OCI-LY7 (cell line): ENCODE data around the gene DND1. TPM values are rescaled to one million over a fixed set of nuclear protein-coding genes. Genes with fewer than 3 reads are reported as not detected.
"Not testable (repeated sequence)": the region's sequence is repeated elsewhere in the genome, so short reads cannot be mapped to it uniquely, and the experiment has no call there.

Source experiments
- BruUV-seq: library from RNA; stranded (reverse); fragments of 400-500 nt; replicated peaks from 2 replicates; lab custom pipeline; 2021; lab: Mats Ljungman, UMichigan
- CTCF ChIA-PET: fragments of 300-600 bp; sonication (Branson Sonifier 250); formaldehyde crosslinking; loops from one replicate; lab custom pipeline; 2022; ENCODE audit warnings: antibody characterized with exemption; ENCODE audit not compliant: unreplicated experiment; lab: Charles Lee
- POLR2A ChIA-PET: fragments of 300-600 bp; sonication (Branson Sonifier 250); formaldehyde crosslinking; loops from one replicate; lab custom pipeline; 2022; ENCODE audit warnings: antibody characterized with exemption; lab: Charles Lee
- DNase-seq: peaks from one replicate; pipeline ENCODE4 v3.0.0-alpha.2; 2015; ENCODE audit warnings: low spot score
- H2AFZ ChIP-seq: fragments of 200-600 bp; sonication (generic), shearing (Covaris generic); 2 replicates; pipeline ENCODE4 v1.6.1; 2014; ENCODE audit warnings: mild to moderate bottlenecking, antibody characterized with exemption, low read length, moderate library complexity
- H3K27ac ChIP-seq: fragments of 200-600 bp; sonication (generic); 2 replicates; pipeline ENCODE4 v1.5.1; 2014; ENCODE audit warnings: mixed run types, low read depth, mild to moderate bottlenecking, moderate library complexity, low read length, inconsistent platforms; ENCODE audit not compliant: poor library complexity, severe bottlenecking
- H3K36me3 ChIP-seq: fragments of 200-600 bp; sonication (generic); 2 replicates; pipeline ENCODE4 v1.6.1; 2014; ENCODE audit warnings: mild to moderate bottlenecking, antibody characterized with exemption, low read length, moderate library complexity, mixed read lengths; ENCODE audit not compliant: insufficient read depth
- H3K4me1 ChIP-seq: fragments of 200-600 bp; sonication (generic); 2 replicates; pipeline ENCODE4 v1.5.1; 2014; ENCODE audit warnings: mild to moderate bottlenecking, low read length; ENCODE audit not compliant: insufficient read depth, poor library complexity, severe bottlenecking
- H3K4me2 ChIP-seq: fragments of 200-600 bp; sonication (generic); 2 replicates; pipeline ENCODE4 v1.6.1; 2014; ENCODE audit warnings: mild to moderate bottlenecking, low read length
- H3K4me3 ChIP-seq: fragments of 200-600 bp; sonication (generic); 2 replicates; pipeline ENCODE4 v1.5.1; 2014; ENCODE audit warnings: mild to moderate bottlenecking, low read depth, low read length; ENCODE audit not compliant: poor library complexity, severe bottlenecking
- H3K79me2 ChIP-seq: fragments of 200-600 bp; sonication (generic); 2 replicates; pipeline ENCODE4 v1.6.1; 2016; ENCODE audit warnings: low read depth, mild to moderate bottlenecking, low read length, moderate library complexity, mixed read lengths; ENCODE audit not compliant: insufficient read depth
- H3K9me2 ChIP-seq: fragments of 200-600 bp; sonication (generic); 2 replicates; pipeline ENCODE4 v1.6.1; 2016; ENCODE audit warnings: mild to moderate bottlenecking, low read length, mixed read lengths; ENCODE audit not compliant: insufficient read depth
- H3K9me3 ChIP-seq: fragments of 200-600 bp; sonication (generic); 2 replicates; pipeline ENCODE4 v1.6.1; 2014; ENCODE audit warnings: mild to moderate bottlenecking, mixed run types, low read length, mixed read lengths
- H4K20me1 ChIP-seq: fragments of 200-600 bp; sonication (generic); 2 replicates; pipeline ENCODE4 v1.6.1; 2014; ENCODE audit warnings: mild to moderate bottlenecking, antibody characterized with exemption, low read length, moderate library complexity, mixed read lengths; ENCODE audit not compliant: insufficient read depth
- EZH2phosphoT487 ChIP-seq: fragments of 200-600 bp; sonication (generic); IDR thresholded peaks from 2 replicates; pipeline ENCODE4 v1.6.1; 2018; ENCODE audit warnings: low read depth, borderline replicate concordance, mild to moderate bottlenecking, mixed run types, antibody characterized with exemption, low read length, moderate library complexity, mixed read lengths
- intact Hi-C: fragments of 100-400 bp; cut with micrococcal nuclease; formaldehyde crosslinking; loops from one replicate; pipeline ENCODE4 v1.10.0; 2022; ENCODE audit not compliant: unreplicated experiment
- total RNA-seq, 2 experiments: library from RNA; depleted of rRNA in 1 of 2; stranded (reverse); fragments of >200 nt in 1 of 2; shearing (Covaris generic) in 1 of 2; gene quantifications; 2 replicates each; pipeline ENCODE4 v1.2.3, GENCODE V29; 2014 to 2022
- TF ChIP-seq, protein P1 (sequence below): fragments of 200-600 bp; sonication (generic); conservative IDR thresholded peaks from 2 replicates; pipeline ENCODE4 v1.5.1; 2014; ENCODE audit warnings: mild to moderate bottlenecking, antibody characterized with exemption, low read length, moderate library complexity, mixed read lengths

The DND1 gene
- total RNA-seq, 2 experiments from 2014 or later: 2.2 to 4.5 TPM

GRCh38 chr5:140674211-140674610, 835 bp upstream of the DND1 start:
- CTCF ChIA-PET: no interaction called here
- BruUV-seq: TSS peak; percentile 78

GRCh38 chr5:140672455-140673186, 755 bp downstream of the DND1 start:
- Histone ChIP-seq H2AFZ (no peak overlapping the region), H3K4me1 (no peaks in the 10 kb centered on the region), H3K9me2 (no peaks in the 10 kb centered on the region), H3K9me3 (no peaks in the 10 kb centered on the region), H3K4me3 (no peak overlapping the region), H3K79me2 (no peaks in the 10 kb centered on the region), H4K20me1 (no peaks in the 10 kb centered on the region), H3K4me2 (no peak overlapping the region), H3K27ac (no peak overlapping the region), H3K36me3 (peaks cover 97% of the 10 kb centered on the region)
- no peak for TF ChIP-seq EZH2phosphoT487
- TF ChIP-seq, protein P1, sequence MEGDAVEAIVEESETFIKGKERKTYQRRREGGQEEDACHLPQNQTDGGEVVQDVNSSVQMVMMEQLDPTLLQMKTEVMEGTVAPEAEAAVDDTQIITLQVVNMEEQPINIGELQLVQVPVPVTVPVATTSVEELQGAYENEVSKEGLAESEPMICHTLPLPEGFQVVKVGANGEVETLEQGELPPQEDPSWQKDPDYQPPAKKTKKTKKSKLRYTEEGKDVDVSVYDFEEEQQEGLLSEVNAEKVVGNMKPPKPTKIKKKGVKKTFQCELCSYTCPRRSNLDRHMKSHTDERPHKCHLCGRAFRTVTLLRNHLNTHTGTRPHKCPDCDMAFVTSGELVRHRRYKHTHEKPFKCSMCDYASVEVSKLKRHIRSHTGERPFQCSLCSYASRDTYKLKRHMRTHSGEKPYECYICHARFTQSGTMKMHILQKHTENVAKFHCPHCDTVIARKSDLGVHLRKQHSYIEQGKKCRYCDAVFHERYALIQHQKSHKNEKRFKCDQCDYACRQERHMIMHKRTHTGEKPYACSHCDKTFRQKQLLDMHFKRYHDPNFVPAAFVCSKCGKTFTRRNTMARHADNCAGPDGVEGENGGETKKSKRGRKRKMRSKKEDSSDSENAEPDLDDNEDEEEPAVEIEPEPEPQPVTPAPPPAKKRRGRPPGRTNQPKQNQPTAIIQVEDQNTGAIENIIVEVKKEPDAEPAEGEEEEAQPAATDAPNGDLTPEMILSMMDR: no peak
- ChIA-PET CTCF (no interaction called here), POLR2A (no interaction called here)
- DNase-seq: no peak
- intact Hi-C loops: no loop called here
- no TSS peak for BruUV-seq

More at GRCh38 chr5:140674211-140674610, 835 bp upstream of the DND1 start:
- Histone ChIP-seq H3K9me2 (no peaks in the 10 kb centered on the region), H3K27ac (no peak overlapping the region), H3K79me2 (no peaks in the 10 kb centered on the region), H4K20me1 (no peaks in the 10 kb centered on the region), H3K36me3 (peaks cover 91% of the 10 kb centered on the region), H3K9me3 (no peaks in the 10 kb centered on the region), H3K4me2 (no peak overlapping the region), H2AFZ (no peak overlapping the region), H3K4me1 (no peaks in the 10 kb centered on the region), H3K4me3 (no peak overlapping the region)
- no peak for TF ChIP-seq EZH2phosphoT487
- TF ChIP-seq, protein P1: no peak
- intact Hi-C loops: no loop called here
- no peak for DNase-seq
- POLR2A ChIA-PET: interaction anchor here (1.0 to 1.3 kb wide), 2 partner anchors 20 to 26 kb away, joined by 3 read pairs; partner anchors contain the start of gene ZMAT2

- Histone ChIP-seq H2AFZ (no peak overlapping the region), H3K27ac (no peak overlapping the region), H3K79me2 (peaks cover 7% of the 10 kb centered on the region; the same call in 1 of the 2 replicates), H3K9me3 (no peaks in the 10 kb centered on the region), H3K4me3 (no peak overlapping the region), H3K36me3 (peaks cover 97% of the 10 kb centered on the region), H3K9me2 (no peaks in the 10 kb centered on the region), H3K4me2 (no peak overlapping the region), H3K4me1 (peaks cover under 1% of the 10 kb centered on the region), H4K20me1 (no peaks in the 10 kb centered on the region)
- DNase-seq: no peak
- intact Hi-C loops: no loop called here
- POLR2A ChIA-PET: no interaction called here
- CTCF ChIA-PET: no interaction called here
- BruUV-seq: no TSS peak
- TF ChIP-seq, protein P1: no peak
Measured at GRCh38 chr5:140671472-140672125, 1.8 kb downstream of the DND1 start.

DNA sequence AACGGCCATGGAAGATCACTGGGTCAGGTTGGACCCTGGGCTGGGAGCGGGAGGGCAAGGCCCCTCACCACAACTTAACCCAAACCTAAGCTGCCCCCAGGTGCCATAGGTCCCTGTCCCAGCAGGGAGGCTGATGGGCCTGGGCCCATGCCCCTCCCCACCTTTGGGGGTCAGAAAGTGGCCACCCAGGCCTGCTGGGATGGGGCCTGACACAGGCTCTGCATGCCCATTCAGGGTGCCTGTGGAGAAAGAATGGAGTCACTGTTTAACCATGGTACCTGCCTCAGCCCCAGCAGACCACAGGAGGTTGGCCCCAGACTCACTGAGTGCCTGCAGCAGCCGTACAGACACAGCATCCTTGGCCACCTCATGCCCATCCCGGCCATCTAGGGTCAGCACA, 2.3 kb downstream of the DND1 start:
- BruUV-seq, H3K4me2 ChIP-seq, POLR2A ChIA-PET, H3K4me3 ChIP-seq, CTCF ChIA-PET, H3K27ac ChIP-seq, DNase-seq, H2AFZ ChIP-seq, intact Hi-C loops, H3K9me3 ChIP-seq, H3K4me1 ChIP-seq, H3K9me2 ChIP-seq, H4K20me1 ChIP-seq: not testable (repeated sequence)
- Histone ChIP-seq H3K79me2 (peaks cover 13% of the 10 kb centered on the region; the same call in 1 of the 2 replicates), H3K36me3 (peaks cover 97% of the 10 kb centered on the region)
